Stimulated activated CD4-positive, alpha-beta T cell treated with anti-CD3 and anti-CD28 coated beads, Interleukin-1b, Interleukin-23, amount 100 ng/mL, for 4 hours (primary cell): ENCODE data around the gene MARCHF10.

ENCODE experiments used
- DNase-seq, 2 donors: peaks; one replicate each; pipeline ENCODE4 v3.0.0-alpha.2; 2020; ENCODE audit warnings: low read depth in 2 of 2

The MARCHF10 gene

GRCh38 chr17:62678214-62678919 is 129.7 kb downstream of the MARCHF10 start:
- DNase-seq = no peak

GRCh38 chr17:62676952-62677596 is 131.0 kb downstream of the MARCHF10 start:
- DNase-seq = no peak

GRCh38 chr17:62676231-62676943 is 131.7 kb downstream of the MARCHF10 start:
- no peak for DNase-seq

GRCh38 chr17:62675701-62676100 is 132.4 kb downstream of the MARCHF10 start:
- DNase-seq = no peak

- no peak for DNase-seq
These were observed 132.9 kb downstream of the MARCHF10 start for GRCh38 chr17:62675260-62675659.

GRCh38 chr17:62674841-62675240 is 133.3 kb downstream of the MARCHF10 start:
- no peak for DNase-seq

- no peak for DNase-seq
These were observed 133.8 kb downstream of the MARCHF10 start for GRCh38 chr17:62674363-62674739.

GRCh38 chr17:62673614-62674362 is 134.3 kb downstream of the MARCHF10 start:
- no peak for DNase-seq

GRCh38 chr17:62672957-62673356 is 135.2 kb downstream of the MARCHF10 start:
- no peak for DNase-seq

- no peak for DNase-seq
These were observed 136.6 kb downstream of the MARCHF10 start for GRCh38 chr17:62671553-62671952.

GRCh38 chr17:62670202-62670821 is 137.8 kb downstream of the MARCHF10 start:
- no peak for DNase-seq

GRCh38 chr17:62668091-62668804 is 139.9 kb downstream of the MARCHF10 start:
- DNase-seq = no peak

- no peak for DNase-seq
These were observed 141.1 kb downstream of the MARCHF10 start for GRCh38 chr17:62666801-62667591.

- DNase-seq = no peak
These were observed 141.9 kb downstream of the MARCHF10 start for GRCh38 chr17:62666061-62666800.

GRCh38 chr17:62665599-62665998 is 142.5 kb downstream of the MARCHF10 start:
- DNase-seq = no peak

- no peak for DNase-seq
These were observed 143.6 kb downstream of the MARCHF10 start for GRCh38 chr17:62664336-62665120.

- no peak for DNase-seq
These were observed 144.8 kb downstream of the MARCHF10 start for GRCh38 chr17:62663304-62663703.

- DNase-seq = no peak
These were observed 145.3 kb downstream of the MARCHF10 start for GRCh38 chr17:62662855-62663254.

- DNase-seq = no peak
These were observed 146.8 kb downstream of the MARCHF10 start for GRCh38 chr17:62661337-62661736.
